Neural cell (in vitro differentiated cells): Measurements from ENCODE around the gene ASAP3.

Experiments used
- EP300 ChIP-seq: fragments of 450-650 bp; conservative IDR thresholded peaks from 2 replicates; pipeline ENCODE4 v1.6.1; 2014; ENCODE audit warnings: antibody characterized with exemption, mild to moderate bottlenecking, moderate library complexity; ENCODE audit not compliant: poor library complexity, severe bottlenecking
- EZH2 ChIP-seq: fragments of 200-600, 300-800 bp; shearing (Covaris generic), sonication (generic); IDR thresholded peaks from 2 replicates; pipeline ENCODE4 v1.6.1; 2014; ENCODE audit warnings: antibody characterized with exemption, low read length, borderline replicate concordance, mild to moderate bottlenecking; ENCODE audit not compliant: insufficient read depth, poor library complexity, severe bottlenecking
- MXI1 ChIP-seq: fragments of 450-650 bp; conservative IDR thresholded peaks from 2 replicates; pipeline ENCODE4 v1.6.1; 2014; ENCODE audit warnings: antibody characterized with exemption, mild to moderate bottlenecking; ENCODE audit not compliant: poor library complexity, severe bottlenecking
- POLR2AphosphoS5 ChIP-seq: IDR thresholded peaks from 2 replicates; pipeline ENCODE4 v1.6.1; 2012
- RAD21 ChIP-seq: fragments of 450-650 bp; conservative IDR thresholded peaks from 2 replicates; pipeline ENCODE4 v1.6.1; 2014; ENCODE audit warnings: antibody characterized with exemption, mild to moderate bottlenecking, moderate library complexity
- SMC3 ChIP-seq: fragments of 450-650 bp; conservative IDR thresholded peaks from 2 replicates; pipeline ENCODE4 v1.6.1; 2014; ENCODE audit warnings: antibody characterized with exemption, mild to moderate bottlenecking, moderate library complexity; ENCODE audit not compliant: poor library complexity
- TAF1 ChIP-seq: IDR thresholded peaks from 2 replicates; pipeline ENCODE4 v1.6.1; 2012; ENCODE audit warnings: low read depth
- TF ChIP-seq, protein P1 (sequence below): fragments of 450-650 bp; IDR thresholded peaks from 2 replicates; pipeline ENCODE4 v1.5.1; 2014; ENCODE audit warnings: antibody characterized with exemption, mild to moderate bottlenecking, moderate library complexity; ENCODE audit not compliant: poor library complexity, severe bottlenecking
- TF ChIP-seq, protein P2 (sequence below): IDR thresholded peaks from 2 replicates; pipeline ENCODE4 v1.6.1; 2012; ENCODE audit warnings: borderline replicate concordance

DNA sequence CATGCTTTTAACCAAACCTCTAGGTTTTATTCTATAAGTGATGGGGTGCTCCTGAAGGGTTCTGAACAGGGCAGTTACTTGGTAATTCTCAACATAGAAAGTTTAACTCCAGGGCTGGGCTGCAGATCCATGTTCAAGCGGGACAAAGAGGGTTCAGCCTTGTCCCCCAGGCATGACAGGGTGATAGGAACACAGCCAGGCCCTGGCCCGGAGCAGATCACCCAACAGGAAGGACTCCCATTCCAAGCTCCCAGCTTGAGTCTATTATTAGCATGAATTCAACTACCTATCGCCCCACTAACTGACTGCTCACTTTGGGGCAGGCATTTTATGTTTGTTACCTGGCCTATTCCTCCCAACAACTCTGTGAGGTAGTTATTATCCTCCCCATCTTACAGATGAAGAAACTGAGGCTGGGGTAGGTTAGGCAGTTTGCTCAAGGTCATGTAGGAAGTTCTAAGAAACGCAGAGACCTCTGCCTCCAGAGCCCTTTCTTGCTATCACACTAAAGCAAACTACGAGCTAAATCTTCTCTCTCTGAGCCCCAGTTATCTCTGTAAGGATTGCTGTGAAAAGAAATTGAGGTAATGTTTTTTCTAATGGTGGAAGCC, 14.5 kb downstream of the ASAP3 start:
- TF ChIP-seq, protein P1, sequence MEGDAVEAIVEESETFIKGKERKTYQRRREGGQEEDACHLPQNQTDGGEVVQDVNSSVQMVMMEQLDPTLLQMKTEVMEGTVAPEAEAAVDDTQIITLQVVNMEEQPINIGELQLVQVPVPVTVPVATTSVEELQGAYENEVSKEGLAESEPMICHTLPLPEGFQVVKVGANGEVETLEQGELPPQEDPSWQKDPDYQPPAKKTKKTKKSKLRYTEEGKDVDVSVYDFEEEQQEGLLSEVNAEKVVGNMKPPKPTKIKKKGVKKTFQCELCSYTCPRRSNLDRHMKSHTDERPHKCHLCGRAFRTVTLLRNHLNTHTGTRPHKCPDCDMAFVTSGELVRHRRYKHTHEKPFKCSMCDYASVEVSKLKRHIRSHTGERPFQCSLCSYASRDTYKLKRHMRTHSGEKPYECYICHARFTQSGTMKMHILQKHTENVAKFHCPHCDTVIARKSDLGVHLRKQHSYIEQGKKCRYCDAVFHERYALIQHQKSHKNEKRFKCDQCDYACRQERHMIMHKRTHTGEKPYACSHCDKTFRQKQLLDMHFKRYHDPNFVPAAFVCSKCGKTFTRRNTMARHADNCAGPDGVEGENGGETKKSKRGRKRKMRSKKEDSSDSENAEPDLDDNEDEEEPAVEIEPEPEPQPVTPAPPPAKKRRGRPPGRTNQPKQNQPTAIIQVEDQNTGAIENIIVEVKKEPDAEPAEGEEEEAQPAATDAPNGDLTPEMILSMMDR, result no peak
- TF ChIP-seq, protein P2, sequence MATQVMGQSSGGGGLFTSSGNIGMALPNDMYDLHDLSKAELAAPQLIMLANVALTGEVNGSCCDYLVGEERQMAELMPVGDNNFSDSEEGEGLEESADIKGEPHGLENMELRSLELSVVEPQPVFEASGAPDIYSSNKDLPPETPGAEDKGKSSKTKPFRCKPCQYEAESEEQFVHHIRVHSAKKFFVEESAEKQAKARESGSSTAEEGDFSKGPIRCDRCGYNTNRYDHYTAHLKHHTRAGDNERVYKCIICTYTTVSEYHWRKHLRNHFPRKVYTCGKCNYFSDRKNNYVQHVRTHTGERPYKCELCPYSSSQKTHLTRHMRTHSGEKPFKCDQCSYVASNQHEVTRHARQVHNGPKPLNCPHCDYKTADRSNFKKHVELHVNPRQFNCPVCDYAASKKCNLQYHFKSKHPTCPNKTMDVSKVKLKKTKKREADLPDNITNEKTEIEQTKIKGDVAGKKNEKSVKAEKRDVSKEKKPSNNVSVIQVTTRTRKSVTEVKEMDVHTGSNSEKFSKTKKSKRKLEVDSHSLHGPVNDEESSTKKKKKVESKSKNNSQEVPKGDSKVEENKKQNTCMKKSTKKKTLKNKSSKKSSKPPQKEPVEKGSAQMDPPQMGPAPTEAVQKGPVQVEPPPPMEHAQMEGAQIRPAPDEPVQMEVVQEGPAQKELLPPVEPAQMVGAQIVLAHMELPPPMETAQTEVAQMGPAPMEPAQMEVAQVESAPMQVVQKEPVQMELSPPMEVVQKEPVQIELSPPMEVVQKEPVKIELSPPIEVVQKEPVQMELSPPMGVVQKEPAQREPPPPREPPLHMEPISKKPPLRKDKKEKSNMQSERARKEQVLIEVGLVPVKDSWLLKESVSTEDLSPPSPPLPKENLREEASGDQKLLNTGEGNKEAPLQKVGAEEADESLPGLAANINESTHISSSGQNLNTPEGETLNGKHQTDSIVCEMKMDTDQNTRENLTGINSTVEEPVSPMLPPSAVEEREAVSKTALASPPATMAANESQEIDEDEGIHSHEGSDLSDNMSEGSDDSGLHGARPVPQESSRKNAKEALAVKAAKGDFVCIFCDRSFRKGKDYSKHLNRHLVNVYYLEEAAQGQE, result no peak
- TF ChIP-seq POLR2AphosphoS5 (no peak), RAD21 (no peak), SMC3 (no peak), EP300 (no peak), MXI1 (no peak), TAF1 (no peak), EZH2 (no peak)
